Stimulated activated CD4-positive, alpha-beta T cell treated with anti-CD3 and anti-CD28 coated beads, Interleukin-12 subunit alpha, Interleukin-12 subunit beta, amount 100 ng/mL, for 4 hours (primary cell): ENCODE measurements around the gene PRDM4.

Experiments
- DNase-seq: peaks from one replicate; pipeline ENCODE4 v3.0.0-alpha.2; 2020

The PRDM4 gene

DNA sequence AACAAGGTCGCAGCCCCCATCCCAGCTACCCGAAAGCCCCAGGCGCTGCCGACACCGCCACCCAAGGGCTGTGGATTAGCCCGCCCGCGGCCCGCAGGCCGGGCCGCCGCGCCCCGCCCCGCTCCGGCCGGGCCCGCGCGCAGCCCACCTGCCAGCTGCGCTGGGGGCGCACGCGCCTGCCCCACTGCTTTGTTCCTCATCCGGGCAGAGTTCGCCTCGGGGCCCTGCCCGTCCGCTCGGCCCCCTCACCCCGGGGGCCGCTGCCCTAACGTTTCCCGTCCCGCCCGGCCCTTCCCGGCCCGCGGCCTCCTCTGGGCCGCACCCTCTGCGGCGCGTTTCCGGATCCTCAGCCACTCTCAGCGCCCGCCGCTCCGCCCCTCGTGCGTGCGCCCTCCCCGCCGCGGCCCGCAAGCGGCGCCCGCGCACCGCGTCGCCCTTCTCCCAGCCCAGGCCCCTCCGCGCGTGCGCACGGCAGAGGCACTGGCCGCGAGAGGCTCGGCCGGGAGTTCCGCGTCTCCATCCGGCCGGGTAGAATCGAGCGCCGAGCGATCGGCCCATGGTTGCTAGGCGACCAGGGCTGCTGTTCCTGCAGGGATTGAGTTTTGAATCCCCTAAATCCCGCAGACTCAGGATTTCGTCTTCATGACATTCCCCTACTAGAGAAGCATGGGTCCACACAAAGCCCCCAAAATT is at the start of gene PRDM4:
Gene PRDM4 (minus strand): TSS at position 329 of the 693 bp plus-strand sequence. CDS start 622 bp downstream, outside the sequence.
- DNase-seq = peak; percentile 87

DNA sequence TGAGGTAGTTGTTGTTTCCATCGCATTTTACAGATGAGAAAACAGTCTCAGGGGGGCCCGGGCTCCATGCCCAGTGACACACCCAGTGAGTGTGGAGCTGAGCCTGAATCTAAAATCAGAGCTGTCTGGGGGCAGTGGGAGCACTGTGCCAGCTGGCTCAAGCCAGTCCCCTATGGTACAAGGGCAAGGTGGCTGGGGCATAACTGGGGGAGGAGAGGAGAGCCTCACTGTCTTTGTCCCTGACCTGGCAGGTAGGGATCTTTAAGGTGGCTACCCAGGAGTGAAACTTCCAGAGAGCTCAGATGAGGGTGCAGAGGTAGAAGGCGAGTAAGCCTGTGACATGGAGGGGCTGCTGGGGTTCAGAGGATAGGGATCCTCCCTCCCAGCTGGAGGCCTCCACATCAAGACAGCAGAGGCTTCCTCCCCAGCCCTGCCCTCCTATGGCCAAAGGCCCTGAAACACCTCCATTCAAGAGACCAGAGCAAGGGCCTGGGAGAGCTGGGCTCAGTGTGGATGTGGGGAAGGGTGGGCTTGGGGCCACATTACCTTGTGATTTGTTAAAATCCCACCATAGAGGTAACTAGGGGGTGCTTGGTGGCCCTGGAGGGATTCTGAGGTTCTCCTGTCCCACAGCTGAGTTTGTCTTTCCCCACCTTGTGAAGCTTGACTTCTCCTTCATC is 46.7 kb upstream of the PRDM4 start:
- no peak for DNase-seq

DNA sequence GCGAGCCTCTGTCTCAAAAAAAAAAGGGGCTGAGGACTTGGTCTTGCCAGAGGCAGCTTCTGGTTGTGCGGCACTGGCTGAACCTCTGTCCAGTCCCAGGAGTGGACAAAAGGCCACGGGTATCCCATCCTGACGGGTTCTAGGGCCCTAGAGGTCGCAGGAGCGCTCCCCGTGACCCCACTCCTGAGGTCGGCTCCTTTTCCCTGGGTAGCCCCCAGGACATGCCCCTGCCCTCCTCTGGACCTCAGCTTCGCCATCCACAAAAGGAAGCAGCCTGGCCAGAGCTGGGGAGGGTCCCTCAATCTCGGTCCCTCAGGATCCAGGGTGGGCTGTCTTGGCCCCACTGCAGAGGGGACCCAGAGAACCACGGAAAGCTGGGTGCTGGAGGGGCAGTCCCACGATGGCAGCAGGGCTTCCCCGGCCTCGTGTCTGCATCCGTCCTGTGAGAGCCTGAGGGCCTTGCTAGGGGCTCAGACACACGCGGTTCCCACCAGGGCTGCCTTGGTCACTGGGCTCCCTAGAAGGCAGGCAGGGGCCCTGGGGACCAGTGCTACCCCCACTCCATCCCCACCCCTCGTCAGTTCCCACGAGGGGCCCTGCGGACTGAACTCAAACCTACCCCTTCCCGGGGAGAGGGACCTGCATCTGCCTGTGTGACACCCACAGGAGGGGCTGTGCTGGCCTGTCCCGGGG is 44.7 kb upstream of the PRDM4 start:
- DNase-seq = no peak

DNA sequence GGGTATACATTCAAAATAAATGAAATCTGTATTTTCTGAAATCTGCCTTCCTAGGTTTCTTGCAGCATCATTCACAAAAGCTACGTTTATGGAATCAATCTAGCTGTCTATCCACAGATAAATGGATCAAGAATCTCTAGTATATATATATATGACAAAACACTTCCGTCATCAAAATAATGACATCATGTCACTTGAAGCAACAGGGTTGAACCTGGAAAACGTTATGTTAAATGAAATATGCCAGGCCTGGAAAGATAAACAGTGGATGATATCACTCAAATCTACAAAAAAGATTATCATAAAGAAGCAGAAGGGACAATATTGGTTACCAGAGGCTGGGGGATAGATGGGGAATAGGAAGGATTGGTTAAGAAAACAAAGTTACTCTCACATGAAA is 42.2 kb upstream of the PRDM4 start:
- DNase-seq = no peak

- no peak for DNase-seq
Measured at GRCh38 chr12:107801150-107801549, 40.2 kb upstream of the PRDM4 start.

DNA sequence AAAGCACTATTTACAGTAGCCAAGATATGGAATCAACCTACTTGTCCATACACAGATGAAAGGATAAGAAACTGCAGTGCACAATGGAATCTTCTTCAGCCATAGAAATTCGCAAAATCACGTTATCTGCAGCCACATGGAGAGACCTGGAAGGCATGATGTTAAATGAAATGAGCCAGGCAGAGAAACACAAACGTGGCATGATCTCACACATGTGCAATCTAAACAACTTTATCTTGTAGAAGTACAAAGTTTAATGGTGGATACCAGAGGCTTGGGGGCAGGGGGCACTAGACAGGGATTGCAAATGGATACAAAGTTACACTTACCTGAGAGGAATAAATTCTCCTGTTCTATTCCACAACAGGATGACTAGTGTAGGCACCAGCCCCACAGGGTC is 37.6 kb upstream of the PRDM4 start:
- no peak for DNase-seq

DNA sequence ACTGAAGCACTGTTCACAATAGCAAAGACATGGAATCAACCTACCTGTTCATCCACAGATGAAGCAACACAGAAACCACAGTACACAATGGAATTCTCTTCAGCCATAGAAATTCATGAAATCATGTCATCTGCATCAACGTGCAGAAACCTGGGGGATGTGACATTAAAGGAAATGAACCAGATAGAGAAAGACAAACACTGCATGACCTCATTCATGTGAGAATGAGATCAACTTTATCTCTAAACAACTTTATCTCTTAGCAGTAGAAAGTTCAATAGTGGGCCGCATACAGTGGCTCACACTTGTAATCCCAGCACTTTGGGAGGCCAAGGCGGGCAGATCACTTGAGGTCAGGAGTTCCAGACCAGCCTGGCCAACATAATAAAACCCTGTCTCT is 33.5 kb upstream of the PRDM4 start:
- DNase-seq = no peak

- no peak for DNase-seq
Measured at GRCh38 chr12:107791465-107792089, 30.6 kb upstream of the PRDM4 start.

DNA sequence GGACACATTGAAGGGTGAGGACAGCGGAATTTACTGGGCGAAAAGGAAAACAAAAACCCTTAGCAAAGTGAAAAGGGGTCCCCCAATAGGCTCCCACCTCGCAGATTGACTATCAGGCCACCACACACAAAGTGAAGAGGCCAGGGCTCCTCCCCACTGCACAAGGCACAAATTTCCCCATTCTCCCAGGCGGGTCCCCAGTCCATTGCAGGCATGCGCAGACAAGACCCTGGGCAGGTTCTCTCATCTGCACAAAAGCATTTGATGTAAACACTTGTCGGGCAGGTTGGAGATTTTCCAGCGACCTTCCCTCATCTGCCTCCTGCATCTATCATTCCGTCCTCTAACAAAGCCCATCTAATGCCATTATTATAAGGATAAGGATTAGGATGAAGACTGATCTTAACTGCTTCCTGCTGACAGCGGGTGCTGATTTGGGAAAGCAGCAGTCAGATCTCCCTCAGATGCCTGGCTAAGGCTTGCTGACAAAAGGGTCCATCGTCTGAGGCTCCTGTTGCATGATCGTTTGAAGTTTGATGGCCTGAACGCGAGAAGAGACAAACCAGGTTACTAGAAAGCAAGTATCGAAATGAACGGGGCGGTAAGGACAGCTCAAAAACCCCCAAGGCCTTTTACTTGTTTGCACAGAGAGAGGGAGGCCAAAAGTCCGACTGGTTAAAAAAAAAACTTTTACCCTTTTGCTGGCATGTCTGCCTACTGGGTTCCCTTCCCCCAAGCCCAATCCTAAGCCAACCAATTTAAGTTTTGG is 27.9 kb upstream of the PRDM4 start:
- no peak for DNase-seq

- no peak for DNase-seq
Measured at GRCh38 chr12:107788281-107788680, 27.3 kb upstream of the PRDM4 start.

- no peak for DNase-seq
Measured at GRCh38 chr12:107783406-107784376, 22.8 kb upstream of the PRDM4 start.

DNA sequence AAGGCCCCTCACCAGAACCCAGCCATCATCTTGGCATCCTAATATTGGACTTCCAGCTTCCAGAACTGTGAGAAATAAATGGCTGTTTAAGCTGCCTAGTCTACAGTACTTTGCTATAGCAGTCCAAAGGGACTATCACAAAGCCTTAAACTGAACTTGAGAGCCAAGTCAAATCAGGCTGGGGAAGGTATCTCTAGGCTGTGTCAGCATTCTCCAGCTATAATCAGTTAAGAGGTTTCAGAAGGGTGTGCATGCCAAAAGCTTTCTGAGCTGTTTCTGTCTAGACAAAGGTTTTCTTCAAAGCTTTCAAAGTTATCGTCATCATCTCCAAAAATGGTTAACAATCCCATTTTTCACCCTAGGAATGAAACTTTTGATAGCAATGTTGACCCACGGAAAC is 21.1 kb upstream of the PRDM4 start:
- no peak for DNase-seq

- DNase-seq = no peak
Measured at GRCh38 chr12:107780298-107780697, 19.4 kb upstream of the PRDM4 start.

- no peak for DNase-seq
Measured at GRCh38 chr12:107779077-107779831, 18.3 kb upstream of the PRDM4 start.

- DNase-seq = no peak
Measured at GRCh38 chr12:107778383-107779025, 17.6 kb upstream of the PRDM4 start.

- DNase-seq = no peak
Measured at GRCh38 chr12:107776171-107776570, 15.2 kb upstream of the PRDM4 start.

DNA sequence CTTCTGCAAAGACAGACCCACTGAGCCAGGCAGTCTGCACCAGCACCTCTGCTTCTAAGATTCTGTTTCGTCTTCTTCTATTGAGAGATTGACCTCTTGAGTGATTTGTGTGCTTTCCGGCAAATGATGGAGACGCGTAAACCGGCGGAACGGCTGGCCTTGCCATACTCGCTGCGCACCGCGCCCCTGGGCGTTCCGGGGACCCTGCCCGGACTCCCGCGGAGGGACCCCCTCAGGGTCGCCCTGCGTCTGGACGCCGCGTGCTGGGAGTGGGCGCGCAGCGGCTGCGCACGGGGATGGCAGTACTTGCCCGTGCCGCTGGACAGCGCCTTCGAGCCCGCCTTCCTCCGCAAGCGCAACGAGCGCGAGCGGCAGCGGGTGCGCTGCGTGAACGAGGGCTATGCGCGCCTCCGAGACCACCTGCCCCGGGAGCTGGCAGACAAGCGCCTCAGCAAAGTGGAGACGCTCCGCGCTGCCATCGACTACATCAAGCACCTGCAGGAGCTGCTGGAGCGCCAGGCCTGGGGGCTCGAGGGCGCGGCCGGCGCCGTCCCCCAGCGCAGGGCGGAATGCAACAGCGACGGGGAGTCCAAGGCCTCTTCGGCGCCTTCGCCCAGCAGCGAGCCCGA is 14.3 kb upstream of the PRDM4 start:
- no peak for DNase-seq

GRCh38 chr12:107774349-107775029 is 13.6 kb upstream of the PRDM4 start, which contains the start of gene ASCL4:
ASCL4 (plus strand) TSS chr12:107774704; CDS start chr12:107775219, 515 bp downstream.
- DNase-seq = no peak

DNA sequence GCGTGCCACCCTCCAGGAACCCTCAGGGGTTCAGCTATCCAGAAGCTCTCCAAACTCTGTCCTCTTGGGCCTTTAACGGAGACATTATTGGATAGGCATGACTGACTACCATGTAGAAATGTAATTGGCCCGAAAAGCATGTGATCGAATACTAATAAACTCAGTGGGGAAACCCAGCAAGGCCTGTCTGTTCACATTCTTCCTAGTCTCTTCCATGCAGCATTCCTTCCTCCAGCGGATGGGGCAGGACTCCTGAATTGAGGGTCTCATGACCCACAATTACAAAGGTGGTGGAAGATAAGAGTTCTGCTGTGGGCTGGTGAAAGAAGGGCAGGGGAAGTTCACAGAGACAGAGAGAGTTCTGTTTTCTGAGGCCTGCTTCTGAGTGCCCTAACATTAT is 6.5 kb upstream of the PRDM4 start:
- DNase-seq = no peak
